GM19452 (cell line): ENCODE results near the gene ARMS2.

Experiments
- ATAC-seq: cut with Tn5 transposase; IDR thresholded peaks from one replicate; pipeline ENCODE4 v1.9.1; 2021; ENCODE audit not compliant: unreplicated experiment

ARMS2 gene

GRCh38 chr10:122469848-122470247 is 15.4 kb downstream of the ARMS2 start:
- ATAC-seq = no peak

- ATAC-seq = no peak
Measured at GRCh38 chr10:122471531-122472177, 17.2 kb downstream of the ARMS2 start.

GRCh38 chr10:122473116-122473515 is 18.7 kb downstream of the ARMS2 start:
- ATAC-seq = no peak

- ATAC-seq = no peak
Measured at GRCh38 chr10:122474131-122474818, 19.8 kb downstream of the ARMS2 start.

- no peak for ATAC-seq
Measured at GRCh38 chr10:122475100-122475499, 20.6 kb downstream of the ARMS2 start.

GRCh38 chr10:122475591-122476332 is 21.3 kb downstream of the ARMS2 start:
- ATAC-seq = no peak

GRCh38 chr10:122476333-122476695 is 21.9 kb downstream of the ARMS2 start:
- no peak for ATAC-seq

GRCh38 chr10:122477436-122477835 is 23.0 kb downstream of the ARMS2 start:
- ATAC-seq = no peak

- ATAC-seq = no peak
Measured at GRCh38 chr10:122478971-122479370, 24.5 kb downstream of the ARMS2 start.

GRCh38 chr10:122480146-122480833 is 25.8 kb downstream of the ARMS2 start:
- no peak for ATAC-seq

GRCh38 chr10:122481296-122482056 is 27.0 kb downstream of the ARMS2 start:
- ATAC-seq = no peak

GRCh38 chr10:122484276-122485060 is 30.0 kb downstream of the ARMS2 start:
- ATAC-seq = no peak

GRCh38 chr10:122485670-122486069 is 31.2 kb downstream of the ARMS2 start:
- ATAC-seq = no peak

GRCh38 chr10:122486406-122487080 is 32.1 kb downstream of the ARMS2 start:
- ATAC-seq = no peak

GRCh38 chr10:122487174-122487765 is 32.8 kb downstream of the ARMS2 start:
- ATAC-seq = no peak

- ATAC-seq = no peak
Measured at GRCh38 chr10:122490268-122490667, 35.8 kb downstream of the ARMS2 start.

- no peak for ATAC-seq
Measured at GRCh38 chr10:122490786-122491680, 36.6 kb downstream of the ARMS2 start.

- ATAC-seq = no peak
Measured at GRCh38 chr10:122492006-122492405, 37.6 kb downstream of the ARMS2 start.
